GM12878 (cell line): ENCODE results near the gene BAAT. TPM values are rescaled to one million over a fixed set of nuclear protein-coding genes. Genes with fewer than 3 reads are reported as not detected.

Experiments used
- ATAC-seq: fragments of 200-7000 bp; cut with Tn5 transposase; 3 replicates; pipeline ENCODE4 v1.9.1; 2020; ENCODE audit warnings: mild to moderate bottlenecking, moderate library complexity
- BruUV-seq: library from RNA; stranded (reverse); fragments of 400-500 nt; replicated peaks from 2 replicates; lab custom pipeline; 2021; lab: Mats Ljungman, UMichigan
- CTCF ChIA-PET: fragments of 300-600 bp; sonication (Branson Sonifier 250); formaldehyde crosslinking; extraction: SDS; loops from one replicate; lab custom pipeline; 2021; ENCODE audit warnings: inconsistent platforms; lab: Yijun Ruan, JAX
- POLR2A ChIA-PET: fragments of 350-600 bp; formaldehyde crosslinking; extraction: SDS; loops from one replicate; lab custom pipeline; 2021; ENCODE audit warnings: inconsistent platforms; lab: Charles Lee
- RAD21 ChIA-PET: fragments of 300-600 bp; sonication (Branson Sonifier 250); formaldehyde crosslinking; loops from one replicate; lab custom pipeline; 2023; ENCODE audit warnings: antibody characterized with exemption; ENCODE audit not compliant: unreplicated experiment; lab: Charles Lee
- SMC1A ChIA-PET: fragments of 300-600 bp; sonication (Branson Sonifier 250); formaldehyde crosslinking; loops from one replicate; lab custom pipeline; 2023; ENCODE audit not compliant: unreplicated experiment, uncharacterized antibody; lab: Charles Lee
- DNase-seq: peaks from one replicate; pipeline ENCODE4 v3.0.0-alpha.2; 2011; ENCODE audit warnings: low read depth, low spot score
- FAIRE-seq: peaks from 3 replicates; lab custom pipeline; 2011; peaks lifted over from hg19 to GRCh38; lab: Jason Lieb, UNC
- H2AFZ ChIP-seq: 2 replicates; pipeline ENCODE4 v1.6.0; 2011; ENCODE audit warnings: low read depth, low read length, control low read depth; ENCODE audit not compliant: control insufficient read depth
- H3K27ac ChIP-seq: 2 replicates; pipeline ENCODE4 v1.5.1; 2011; ENCODE audit warnings: control low read depth; ENCODE audit not compliant: control insufficient read depth, insufficient read depth
- H3K27me3 ChIP-seq, 2 experiments: replicated peaks in 1 of 2; 2 replicates each; pipeline versions ENCODE4 v1.6.0 to v1.6.1; 2011; ENCODE audit warnings: low read length in 1 of 2; ENCODE audit not compliant: control insufficient read depth in 2 of 2, insufficient read depth in 2 of 2
- H3K36me3 ChIP-seq, 2 experiments: 2 replicates each; pipeline ENCODE4 v1.5.1; 2011; ENCODE audit warnings: low read length in 1 of 2; ENCODE audit not compliant: control insufficient read depth in 2 of 2, insufficient read depth in 2 of 2
- H3K4me1 ChIP-seq: 2 replicates; pipeline ENCODE4 v1.6.1; 2011; ENCODE audit warnings: mild to moderate bottlenecking, low read length, moderate library complexity, mixed read lengths; ENCODE audit not compliant: control insufficient read depth, insufficient read depth
- H3K4me2 ChIP-seq: 2 replicates; pipeline ENCODE4 v1.6.0; 2011; ENCODE audit warnings: control low read depth; ENCODE audit not compliant: control insufficient read depth, insufficient read depth
- H3K4me3 ChIP-seq: fragments of 200-600 bp; sonication (generic); 2 replicates; pipeline ENCODE4 v1.5.1; 2016
- H3K79me2 ChIP-seq: 2 replicates; pipeline ENCODE4 v1.6.0; 2011; ENCODE audit warnings: low read length; ENCODE audit not compliant: control insufficient read depth, insufficient read depth
- H3K9ac ChIP-seq: 2 replicates; pipeline ENCODE4 v1.8.0; 2011; ENCODE audit warnings: low read length, control low read depth, mixed read lengths; ENCODE audit not compliant: control insufficient read depth, insufficient read depth
- H3K9me3 ChIP-seq: replicated peaks from 3 replicates; pipeline ENCODE4 v1.5.1; 2011; ENCODE audit warnings: mild to moderate bottlenecking, low read length; ENCODE audit not compliant: control insufficient read depth, insufficient read depth
- H4K20me1 ChIP-seq: 2 replicates; pipeline ENCODE4 v1.6.0; 2011; ENCODE audit not compliant: control insufficient read depth, insufficient read depth
- CHD4 ChIP-seq: fragments of 200-600 bp; sonication (generic); IDR thresholded peaks from 2 replicates; pipeline ENCODE4 v1.6.1; 2016; ENCODE audit warnings: mild to moderate bottlenecking
- DPF2 ChIP-seq: fragments of 450-650 bp; IDR thresholded peaks from 2 replicates; pipeline ENCODE4 v1.6.1; 2017; ENCODE audit warnings: mild to moderate bottlenecking
- FOXK2 ChIP-seq: fragments of 450-650 bp; IDR thresholded peaks from 2 replicates; pipeline ENCODE4 v1.6.1; 2017; ENCODE audit warnings: mild to moderate bottlenecking, moderate library complexity
- MTA2 ChIP-seq: fragments of 450-650 bp; IDR thresholded peaks from 2 replicates; pipeline ENCODE4 v1.6.1; 2016; ENCODE audit warnings: low read depth, mild to moderate bottlenecking, moderate library complexity
- NFYA ChIP-seq: IDR thresholded peaks from 2 replicates; pipeline ENCODE4 v1.6.1; 2011; ENCODE audit warnings: low read depth, mild to moderate bottlenecking, low read length, improper control_type of control experiment, borderline replicate concordance
- NKRF ChIP-seq: fragments of 450-650 bp; conservative IDR thresholded peaks from 2 replicates; pipeline ENCODE4 v1.6.1; 2017; ENCODE audit warnings: mild to moderate bottlenecking, moderate library complexity
- RBBP5 ChIP-seq: fragments of 200-600 bp; sonication (generic); conservative IDR thresholded peaks from 2 replicates; pipeline ENCODE4 v1.6.1; 2016
- RELA ChIP-seq: fragments of 450-650 bp; IDR thresholded peaks from 2 replicates; pipeline ENCODE4 v1.8.0; 2014; ENCODE audit warnings: borderline replicate concordance; ENCODE audit not compliant: partially characterized antibody
- SMAD1 ChIP-seq: fragments of 450-650 bp; IDR thresholded peaks from 2 replicates; pipeline ENCODE4 v1.6.1; 2018; ENCODE audit warnings: mild to moderate bottlenecking, low read depth; ENCODE audit not compliant: partially characterized antibody
- ZNF207 ChIP-seq: fragments of 450-650 bp; IDR thresholded peaks from 2 replicates; pipeline ENCODE4 v1.6.1; 2014; ENCODE audit warnings: antibody characterized with exemption, mild to moderate bottlenecking, borderline replicate concordance
- WGBS: methylation state at CpG from one replicate; pipeline ENCODE4 v1.1.6; 2016; ENCODE audit warnings: low lambda C conversion rate; ENCODE audit not compliant: insufficient replicate concordance, insufficient coverage; ENCODE audit errors: missing lambda C conversion rate; 5-methylcytosine and 5-hydroxymethylcytosine counted together
- in situ Hi-C: fragments of 300-500 bp; cut with MboI; formaldehyde crosslinking; loops from 9 replicates; pipeline ENCODE4 v1.14.3; 2018; ENCODE audit warnings: mixed read lengths
- intact Hi-C: fragments of 100-400 bp; cut with micrococcal nuclease; formaldehyde crosslinking; loops from one replicate; pipeline ENCODE4 v1.14.2; 2022; ENCODE audit not compliant: unreplicated experiment
- polyA plus RNA-seq, 11 experiments: library from polyadenylated mRNA; depleted of rRNA in 4 of 11; unstranded in 6 of 11; stranded (reverse) in 5 of 11; fragments of >200 nt; fragmentation: Nextera tagmentation in 4 of 11; fragmentation: Illumina TruSeq in 1 of 11; extraction: Ambion mirVana in 4 of 11; extraction: Trizol in 1 of 11; gene quantifications; 1 replicate in 1 of 11; 2 replicates in 10 of 11; pipeline versions ENCODE4 v1.2.1 to v1.2.3, GENCODE V29; 2011 to 2016; ENCODE audit warnings: inconsistent platforms in 2 of 11, missing spikeins in 2 of 11, low read depth in 1 of 11
- total RNA-seq, 4 experiments: library from RNA; depleted of rRNA in 3 of 4; stranded (reverse); fragments of >200 nt in 3 of 4; fragmentation: Illumina TruSeq in 1 of 4; extraction: Trizol in 1 of 4; gene quantifications; 2 replicates each; pipeline versions ENCODE4 v1.2.1 to v1.2.3, GENCODE V29; 2013 to 2021
- TF ChIP-seq, protein P1 (sequence below): fragments of 450-650 bp; IDR thresholded peaks from 2 replicates; pipeline ENCODE4 v1.6.1; 2017; ENCODE audit warnings: mild to moderate bottlenecking, moderate library complexity
- TF ChIP-seq, protein P2 (sequence below): IDR thresholded peaks from 2 replicates; pipeline ENCODE4 v1.6.1; 2011; ENCODE audit warnings: low read depth, mild to moderate bottlenecking, low read length, moderate library complexity, borderline replicate concordance; ENCODE audit errors: extremely low read depth

The BAAT gene
- total and polyA plus RNA-seq, 10 of the 15 experiments (the other 5 are each of a cell fraction or from before 2014, with no cell fraction given): 0.02 to 0.26 (median 0.06) TPM; not detected in 2

DNA sequence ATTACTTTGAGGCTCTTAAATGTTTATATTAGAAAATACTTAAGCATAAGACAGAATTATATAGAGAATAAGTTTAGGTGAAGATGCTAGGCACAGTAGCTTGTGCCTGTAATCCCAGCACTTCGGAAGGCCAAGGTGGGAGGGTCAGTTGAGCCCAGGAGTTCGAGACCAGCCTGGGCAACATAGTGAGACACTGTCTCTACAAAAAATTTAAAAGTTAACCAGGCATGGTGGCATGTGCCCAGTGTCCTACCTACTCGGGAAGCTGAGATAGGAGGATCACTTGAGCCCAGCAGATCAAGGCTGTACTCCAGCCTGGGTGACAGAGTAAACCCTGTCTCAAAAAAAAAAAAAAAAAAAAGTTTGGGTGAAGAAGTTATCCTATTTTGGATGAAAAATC lies 61.7 kb downstream of the BAAT start:
- WGBS: 48% methylated on average over 3 of the region's 3 CpGs
- no peak overlapping the region for H3K9ac ChIP-seq
- DNase-seq (no peak), FAIRE-seq (no peak), ATAC-seq (no peak)
- no peak overlapping the region for H3K4me2 ChIP-seq
- ChIA-PET RAD21 (no interaction called here), POLR2A (no interaction called here), SMC1A (no interaction called here), CTCF (interaction anchor here (4.8 kb wide), 1 partner anchor 12 kb away, joined by 17 read pairs; no protein-coding TSS in a partner anchor)
- H3K27ac ChIP-seq: no peak overlapping the region
- H2AFZ ChIP-seq: no peak overlapping the region
- H3K27me3 ChIP-seq: no peaks in the 10 kb centered on the region
- H4K20me1 ChIP-seq: no peaks in the 10 kb centered on the region
- no TSS peak for BruUV-seq
- H3K4me3 ChIP-seq: no peak overlapping the region
- in situ Hi-C loops (no loop called here), intact Hi-C loops (no loop called here)
- no peaks in the 10 kb centered on the region for H3K9me3 ChIP-seq
- H3K36me3 ChIP-seq: no peaks in the 10 kb centered on the region
- TF ChIP-seq, protein P1, sequence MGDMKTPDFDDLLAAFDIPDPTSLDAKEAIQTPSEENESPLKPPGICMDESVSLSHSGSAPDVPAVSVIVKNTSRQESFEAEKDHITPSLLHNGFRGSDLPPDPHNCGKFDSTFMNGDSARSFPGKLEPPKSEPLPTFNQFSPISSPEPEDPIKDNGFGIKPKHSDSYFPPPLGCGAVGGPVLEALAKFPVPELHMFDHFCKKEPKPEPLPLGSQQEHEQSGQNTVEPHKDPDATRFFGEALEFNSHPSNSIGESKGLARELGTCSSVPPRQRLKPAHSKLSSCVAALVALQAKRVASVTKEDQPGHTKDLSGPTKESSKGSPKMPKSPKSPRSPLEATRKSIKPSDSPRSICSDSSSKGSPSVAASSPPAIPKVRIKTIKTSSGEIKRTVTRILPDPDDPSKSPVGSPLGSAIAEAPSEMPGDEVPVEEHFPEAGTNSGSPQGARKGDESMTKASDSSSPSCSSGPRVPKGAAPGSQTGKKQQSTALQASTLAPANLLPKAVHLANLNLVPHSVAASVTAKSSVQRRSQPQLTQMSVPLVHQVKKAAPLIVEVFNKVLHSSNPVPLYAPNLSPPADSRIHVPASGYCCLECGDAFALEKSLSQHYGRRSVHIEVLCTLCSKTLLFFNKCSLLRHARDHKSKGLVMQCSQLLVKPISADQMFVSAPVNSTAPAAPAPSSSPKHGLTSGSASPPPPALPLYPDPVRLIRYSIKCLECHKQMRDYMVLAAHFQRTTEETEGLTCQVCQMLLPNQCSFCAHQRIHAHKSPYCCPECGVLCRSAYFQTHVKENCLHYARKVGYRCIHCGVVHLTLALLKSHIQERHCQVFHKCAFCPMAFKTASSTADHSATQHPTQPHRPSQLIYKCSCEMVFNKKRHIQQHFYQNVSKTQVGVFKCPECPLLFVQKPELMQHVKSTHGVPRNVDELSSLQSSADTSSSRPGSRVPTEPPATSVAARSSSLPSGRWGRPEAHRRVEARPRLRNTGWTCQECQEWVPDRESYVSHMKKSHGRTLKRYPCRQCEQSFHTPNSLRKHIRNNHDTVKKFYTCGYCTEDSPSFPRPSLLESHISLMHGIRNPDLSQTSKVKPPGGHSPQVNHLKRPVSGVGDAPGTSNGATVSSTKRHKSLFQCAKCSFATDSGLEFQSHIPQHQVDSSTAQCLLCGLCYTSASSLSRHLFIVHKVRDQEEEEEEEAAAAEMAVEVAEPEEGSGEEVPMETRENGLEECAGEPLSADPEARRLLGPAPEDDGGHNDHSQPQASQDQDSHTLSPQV: no peak
- no peak for TF ChIP-seq MTA2
- H3K79me2 ChIP-seq: no peaks in the 10 kb centered on the region
- H3K4me1 ChIP-seq: no peaks in the 10 kb centered on the region

DNA sequence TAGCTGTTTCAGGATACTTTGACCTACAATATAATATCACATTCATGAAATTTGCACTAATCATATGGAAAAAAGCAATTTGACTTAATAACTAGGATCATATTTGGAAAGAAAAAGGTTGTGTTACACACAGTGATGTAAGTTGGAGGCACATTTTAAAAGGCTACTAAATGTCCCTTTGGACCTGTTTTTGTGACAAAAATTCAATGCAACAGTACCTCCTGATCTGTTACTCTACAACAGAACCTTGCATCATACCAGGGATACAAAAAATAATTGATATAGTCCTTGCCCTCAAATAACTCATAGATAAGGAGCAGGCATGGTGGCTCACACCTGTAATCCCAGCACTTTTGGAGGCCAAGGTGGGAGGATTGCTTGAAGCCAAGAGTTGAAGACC lies 67.1 kb downstream of the BAAT start:
- FAIRE-seq (no peak), ATAC-seq (no peak), DNase-seq (no peak)
- no peaks in the 10 kb centered on the region for H3K36me3 ChIP-seq
- ChIA-PET POLR2A (no interaction called here), SMC1A (no interaction called here), CTCF (interaction anchor here (0.5 kb wide), 1 partner anchor 60 kb away, joined by 3 read pairs; no protein-coding TSS in a partner anchor), RAD21 (no interaction called here)
- intact Hi-C loops (no loop called here), in situ Hi-C loops (no loop called here)
- no TSS peak for BruUV-seq
- no peaks in the 10 kb centered on the region for H3K79me2 ChIP-seq
- H3K9me3 ChIP-seq: no peaks in the 10 kb centered on the region
- H3K9ac ChIP-seq: no peak overlapping the region
- H4K20me1 ChIP-seq: no peaks in the 10 kb centered on the region
- H3K4me3 ChIP-seq: no peak overlapping the region
- no peaks in the 10 kb centered on the region for H3K4me1 ChIP-seq
- H3K27ac ChIP-seq: no peak overlapping the region
- no peak overlapping the region for H3K4me2 ChIP-seq
- no peak overlapping the region for H2AFZ ChIP-seq
- no peaks in the 10 kb centered on the region for H3K27me3 ChIP-seq
- no peak for TF ChIP-seq DPF2
- TF ChIP-seq NFYA: no peak
- TF ChIP-seq RBBP5: no peak
- no peak for TF ChIP-seq NKRF
- TF ChIP-seq, protein P2, sequence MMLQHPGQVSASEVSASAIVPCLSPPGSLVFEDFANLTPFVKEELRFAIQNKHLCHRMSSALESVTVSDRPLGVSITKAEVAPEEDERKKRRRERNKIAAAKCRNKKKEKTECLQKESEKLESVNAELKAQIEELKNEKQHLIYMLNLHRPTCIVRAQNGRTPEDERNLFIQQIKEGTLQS: no peak
- TF ChIP-seq SMAD1: no peak
- no peak for TF ChIP-seq CHD4
- TF ChIP-seq RELA: no peak
- no peak for TF ChIP-seq ZNF207
- TF ChIP-seq FOXK2: no peak
